GM12875 (cell line): ENCODE measurements around the gene TRPV6.

Source experiments
- H3K4me3 ChIP-seq: one replicate; pipeline ENCODE4 v1.5.1; 2011; ENCODE audit warnings: low read depth, low read length, control low read depth
- CTCF ChIP-seq: IDR thresholded peaks from 2 replicates; pipeline ENCODE4 v1.5.1; 2011; ENCODE audit warnings: low read depth, mild to moderate bottlenecking, control low read depth, inconsistent platforms, low read length, moderate library complexity, borderline replicate concordance; ENCODE audit not compliant: insufficient read depth

Gene TRPV6

GRCh38 chr7:142894112-142894984 is 8.8 kb upstream of the TRPV6 start:
- TF ChIP-seq CTCF: no peak
- no peak overlapping the region for H3K4me3 ChIP-seq

GRCh38 chr7:142892951-142893350 is 7.4 kb upstream of the TRPV6 start:
- TF ChIP-seq CTCF: no peak
- H3K4me3 ChIP-seq: no peak overlapping the region

GRCh38 chr7:142891490-142892082 is 6.0 kb upstream of the TRPV6 start:
- no peak for TF ChIP-seq CTCF
- H3K4me3 ChIP-seq: no peak overlapping the region

- no peak for TF ChIP-seq CTCF
- H3K4me3 ChIP-seq: no peak overlapping the region
Measured at GRCh38 chr7:142890874-142891485, 5.4 kb upstream of the TRPV6 start.

- no peak for TF ChIP-seq CTCF
- H3K4me3 ChIP-seq: no peak overlapping the region
Measured at GRCh38 chr7:142889816-142890215, 4.3 kb upstream of the TRPV6 start.

- H3K4me3 ChIP-seq: no peak overlapping the region
- no peak for TF ChIP-seq CTCF
Measured at GRCh38 chr7:142887282-142888015, 1.9 kb upstream of the TRPV6 start.
